ENCODE results near the gene UBE2O. TPM values are rescaled to one million over a fixed set of nuclear protein-coding genes. Genes with fewer than 3 reads are reported as not detected.

UBE2O gene
- total and polyA plus RNA-seq, 2 experiments from 2014 or later: 30.4 to 79.4 TPM

- peaks cover 13% of the 10 kb centered on the region for H4K20me1 ChIP-seq (replicated peaks; ENCODE audit: insufficient read depth)
- no peak for ATAC-seq
- H3K27ac ChIP-seq (ENCODE audit: low read depth): no peak overlapping the region
Measured at GRCh38 chr17:76404256-76404655, 48.7 kb downstream of the UBE2O start.

DNA sequence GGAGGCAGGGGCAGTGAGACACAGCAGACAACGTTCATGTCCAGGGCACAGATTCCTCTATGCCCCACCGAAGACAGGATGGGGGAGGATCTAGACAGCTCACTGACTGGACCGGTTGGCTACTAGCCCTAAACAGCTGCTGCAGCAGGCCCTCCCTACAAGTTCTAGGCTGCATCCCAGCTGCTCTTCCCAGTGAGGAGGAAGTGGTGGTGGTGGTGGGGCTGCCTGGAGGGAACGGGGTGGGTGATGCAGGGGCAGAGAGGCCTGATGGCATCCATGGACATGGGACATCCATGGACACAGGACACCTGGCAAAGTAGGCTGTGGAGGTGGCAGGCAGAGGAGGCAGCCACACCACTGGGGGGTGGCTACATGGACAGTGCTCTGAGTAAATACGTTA, 50.2 kb downstream of the UBE2O start:
- Histone ChIP-seq H3K4me2 (no peak overlapping the region), H3K9me2 (ENCODE audit: insufficient read depth) (no peaks in the 10 kb centered on the region), H2AFZ (no peak overlapping the region), H3K27me3 (ENCODE audit: insufficient read depth) (no peaks in the 10 kb centered on the region), H4K20me1 (replicated peaks; ENCODE audit: insufficient read depth) (peaks cover 5% of the 10 kb centered on the region; the same call in 1 of the 2 replicates), H3K4me3 (no peak overlapping the region), H3K36me3 (ENCODE audit: insufficient read depth) (peaks cover 31% of the 10 kb centered on the region), H3K79me2 (replicated peaks; ENCODE audit: insufficient read depth) (peaks cover 29% of the 10 kb centered on the region), H3F3A (replicated peaks; ENCODE audit: low read depth) (peaks cover 13% of the 10 kb centered on the region), H3K27ac (ENCODE audit: low read depth) (no peak overlapping the region), H3K4me1 (ENCODE audit: insufficient read depth) (no peaks in the 10 kb centered on the region)
- Mint-ChIP-seq H3K27me3 (ENCODE audit: insufficient read depth, low read depth, poor library complexity) (peaks cover 12% of the 10 kb centered on the region), H3K9me3 (no peaks in the 10 kb centered on the region), H3K4me3 (no peak overlapping the region), H3K27ac (no peak overlapping the region), H3K4me1 (peaks cover 2% of the 10 kb centered on the region; the same call in 2 of the 3 replicates), H3K36me3 (ENCODE audit: low read depth) (peaks cover 77% of the 10 kb centered on the region)
- no peak for ATAC-seq
- TF ChIP-seq NANOG (IDR thresholded peaks at IDR 0.05; ENCODE audit: borderline replicate concordance) (no peak), JUNB (IDR thresholded peaks at IDR 0.05; ENCODE audit: unreplicated experiment) (no peak), ETS1 (IDR thresholded peaks at IDR 0.05) (no peak)
- TF ChIP-seq, protein P1, sequence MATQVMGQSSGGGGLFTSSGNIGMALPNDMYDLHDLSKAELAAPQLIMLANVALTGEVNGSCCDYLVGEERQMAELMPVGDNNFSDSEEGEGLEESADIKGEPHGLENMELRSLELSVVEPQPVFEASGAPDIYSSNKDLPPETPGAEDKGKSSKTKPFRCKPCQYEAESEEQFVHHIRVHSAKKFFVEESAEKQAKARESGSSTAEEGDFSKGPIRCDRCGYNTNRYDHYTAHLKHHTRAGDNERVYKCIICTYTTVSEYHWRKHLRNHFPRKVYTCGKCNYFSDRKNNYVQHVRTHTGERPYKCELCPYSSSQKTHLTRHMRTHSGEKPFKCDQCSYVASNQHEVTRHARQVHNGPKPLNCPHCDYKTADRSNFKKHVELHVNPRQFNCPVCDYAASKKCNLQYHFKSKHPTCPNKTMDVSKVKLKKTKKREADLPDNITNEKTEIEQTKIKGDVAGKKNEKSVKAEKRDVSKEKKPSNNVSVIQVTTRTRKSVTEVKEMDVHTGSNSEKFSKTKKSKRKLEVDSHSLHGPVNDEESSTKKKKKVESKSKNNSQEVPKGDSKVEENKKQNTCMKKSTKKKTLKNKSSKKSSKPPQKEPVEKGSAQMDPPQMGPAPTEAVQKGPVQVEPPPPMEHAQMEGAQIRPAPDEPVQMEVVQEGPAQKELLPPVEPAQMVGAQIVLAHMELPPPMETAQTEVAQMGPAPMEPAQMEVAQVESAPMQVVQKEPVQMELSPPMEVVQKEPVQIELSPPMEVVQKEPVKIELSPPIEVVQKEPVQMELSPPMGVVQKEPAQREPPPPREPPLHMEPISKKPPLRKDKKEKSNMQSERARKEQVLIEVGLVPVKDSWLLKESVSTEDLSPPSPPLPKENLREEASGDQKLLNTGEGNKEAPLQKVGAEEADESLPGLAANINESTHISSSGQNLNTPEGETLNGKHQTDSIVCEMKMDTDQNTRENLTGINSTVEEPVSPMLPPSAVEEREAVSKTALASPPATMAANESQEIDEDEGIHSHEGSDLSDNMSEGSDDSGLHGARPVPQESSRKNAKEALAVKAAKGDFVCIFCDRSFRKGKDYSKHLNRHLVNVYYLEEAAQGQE (IDR thresholded peaks at IDR 0.05; ENCODE audit: unreplicated experiment): no peak
- TF ChIP-seq, protein P2, sequence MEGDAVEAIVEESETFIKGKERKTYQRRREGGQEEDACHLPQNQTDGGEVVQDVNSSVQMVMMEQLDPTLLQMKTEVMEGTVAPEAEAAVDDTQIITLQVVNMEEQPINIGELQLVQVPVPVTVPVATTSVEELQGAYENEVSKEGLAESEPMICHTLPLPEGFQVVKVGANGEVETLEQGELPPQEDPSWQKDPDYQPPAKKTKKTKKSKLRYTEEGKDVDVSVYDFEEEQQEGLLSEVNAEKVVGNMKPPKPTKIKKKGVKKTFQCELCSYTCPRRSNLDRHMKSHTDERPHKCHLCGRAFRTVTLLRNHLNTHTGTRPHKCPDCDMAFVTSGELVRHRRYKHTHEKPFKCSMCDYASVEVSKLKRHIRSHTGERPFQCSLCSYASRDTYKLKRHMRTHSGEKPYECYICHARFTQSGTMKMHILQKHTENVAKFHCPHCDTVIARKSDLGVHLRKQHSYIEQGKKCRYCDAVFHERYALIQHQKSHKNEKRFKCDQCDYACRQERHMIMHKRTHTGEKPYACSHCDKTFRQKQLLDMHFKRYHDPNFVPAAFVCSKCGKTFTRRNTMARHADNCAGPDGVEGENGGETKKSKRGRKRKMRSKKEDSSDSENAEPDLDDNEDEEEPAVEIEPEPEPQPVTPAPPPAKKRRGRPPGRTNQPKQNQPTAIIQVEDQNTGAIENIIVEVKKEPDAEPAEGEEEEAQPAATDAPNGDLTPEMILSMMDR (conservative IDR thresholded peaks at IDR 0.05; ENCODE audit: low read depth in 2 of 2): no peak
- DNase-seq (ENCODE audit: low spot score): no peak

More at GRCh38 chr17:76404256-76404655, 48.7 kb downstream of the UBE2O start:
- no peaks in the 10 kb centered on the region for H3K9me2 ChIP-seq (ENCODE audit: insufficient read depth)
- no peaks in the 10 kb centered on the region for H3K27me3 ChIP-seq (ENCODE audit: insufficient read depth)
- Mint-ChIP-seq H3K27me3 (ENCODE audit: insufficient read depth, low read depth, poor library complexity) (peaks cover 5% of the 10 kb centered on the region), H3K4me3 (no peak overlapping the region), H3K9me3 (no peaks in the 10 kb centered on the region), H3K4me1 (peaks cover 13% of the 10 kb centered on the region), H3K36me3 (ENCODE audit: low read depth) (peaks cover 65% of the 10 kb centered on the region), H3K27ac (no peak overlapping the region)
- H3K4me2 ChIP-seq: no peak overlapping the region
- H3K79me2 ChIP-seq (replicated peaks; ENCODE audit: insufficient read depth): peaks cover 40% of the 10 kb centered on the region
- no peak overlapping the region for H2AFZ ChIP-seq
- TF ChIP-seq JUNB (IDR thresholded peaks at IDR 0.05; ENCODE audit: unreplicated experiment) (no peak), NANOG (IDR thresholded peaks at IDR 0.05; ENCODE audit: borderline replicate concordance) (no peak), ZNF331 (CRISPR knock-in tag; IDR thresholded peaks at IDR 0.05; ENCODE audit: low read depth) (no peak), EZH2 (IDR thresholded peaks at IDR 0.05; ENCODE audit: low read depth, unreplicated experiment) (no peak), EZH2phosphoT487 (IDR thresholded peaks at IDR 0.05; ENCODE audit: unreplicated experiment) (no peak), ETS1 (IDR thresholded peaks at IDR 0.05) (no peak), ZNF114 (CRISPR knock-in tag; IDR thresholded peaks at IDR 0.05) (no peak), STAT1 (IDR thresholded peaks at IDR 0.05; ENCODE audit: unreplicated experiment) (no peak)
- TF ChIP-seq, protein P2 (conservative IDR thresholded peaks at IDR 0.05; ENCODE audit: low read depth in 2 of 2): no peak
- no peaks in the 10 kb centered on the region for H3K4me1 ChIP-seq (ENCODE audit: insufficient read depth)
- DNase-seq (ENCODE audit: low spot score): no peak
- H3F3A ChIP-seq (replicated peaks; ENCODE audit: low read depth): peaks cover 6% of the 10 kb centered on the region
- no peak overlapping the region for H3K4me3 ChIP-seq
- peaks cover 30% of the 10 kb centered on the region for H3K36me3 ChIP-seq (ENCODE audit: insufficient read depth)

Data from GM23338 (cell line).